ENCODE measurements around the gene NFATC2.

NFATC2 gene

GRCh38 chr20:51505566-51505965 is 37.0 kb downstream of the NFATC2 start:
- no peak for TF ChIP-seq TAF1 (IDR thresholded peaks at IDR 0.05; ENCODE audit: borderline replicate concordance, insufficient read depth, low read length)
- no peak for TF ChIP-seq REST (IDR thresholded peaks at IDR 0.05; ENCODE audit: insufficient read depth in 1 of 2, low read depth in 2 of 2, low read length in 2 of 2)
- TF ChIP-seq FOXP2 (optimal IDR thresholded peaks at IDR 0.05; ENCODE audit: borderline replicate concordance, extremely low read depth, extremely low read length, insufficient read depth) = no peak
- no peak for TF ChIP-seq SIN3A (IDR thresholded peaks at IDR 0.05; ENCODE audit: borderline replicate concordance, insufficient read depth, low read length)
- TF ChIP-seq POLR2AphosphoS5 (IDR thresholded peaks at IDR 0.05; ENCODE audit: low read depth, low read length) = no peak

GRCh38 chr20:51503376-51503775 is 39.1 kb downstream of the NFATC2 start:
- TF ChIP-seq TAF1 (IDR thresholded peaks at IDR 0.05; ENCODE audit: borderline replicate concordance, insufficient read depth, low read length) = no peak
- no peak for TF ChIP-seq POLR2AphosphoS5 (IDR thresholded peaks at IDR 0.05; ENCODE audit: low read depth, low read length)
- no peak for TF ChIP-seq REST (IDR thresholded peaks at IDR 0.05; ENCODE audit: insufficient read depth in 1 of 2, low read depth in 2 of 2, low read length in 2 of 2)
- TF ChIP-seq FOXP2 (optimal IDR thresholded peaks at IDR 0.05; ENCODE audit: borderline replicate concordance, extremely low read depth, extremely low read length, insufficient read depth) = no peak
- TF ChIP-seq SIN3A (IDR thresholded peaks at IDR 0.05; ENCODE audit: borderline replicate concordance, insufficient read depth, low read length) = no peak

GRCh38 chr20:51500936-51501335 is 41.6 kb downstream of the NFATC2 start:
- no peak for TF ChIP-seq POLR2AphosphoS5 (IDR thresholded peaks at IDR 0.05; ENCODE audit: low read depth, low read length)
- TF ChIP-seq REST (IDR thresholded peaks at IDR 0.05; ENCODE audit: insufficient read depth in 1 of 2, low read depth in 2 of 2, low read length in 2 of 2) = no peak
- TF ChIP-seq SIN3A (IDR thresholded peaks at IDR 0.05; ENCODE audit: borderline replicate concordance, insufficient read depth, low read length) = no peak
- TF ChIP-seq TAF1 (IDR thresholded peaks at IDR 0.05; ENCODE audit: borderline replicate concordance, insufficient read depth, low read length) = no peak
- no peak for TF ChIP-seq FOXP2 (optimal IDR thresholded peaks at IDR 0.05; ENCODE audit: borderline replicate concordance, extremely low read depth, extremely low read length, insufficient read depth)

- TF ChIP-seq SIN3A (IDR thresholded peaks at IDR 0.05; ENCODE audit: borderline replicate concordance, insufficient read depth, low read length) = no peak
- TF ChIP-seq REST (IDR thresholded peaks at IDR 0.05; ENCODE audit: insufficient read depth in 1 of 2, low read depth in 2 of 2, low read length in 2 of 2) = no peak
- no peak for TF ChIP-seq POLR2AphosphoS5 (IDR thresholded peaks at IDR 0.05; ENCODE audit: low read depth, low read length)
- no peak for TF ChIP-seq TAF1 (IDR thresholded peaks at IDR 0.05; ENCODE audit: borderline replicate concordance, insufficient read depth, low read length)
- TF ChIP-seq FOXP2 (optimal IDR thresholded peaks at IDR 0.05; ENCODE audit: borderline replicate concordance, extremely low read depth, extremely low read length, insufficient read depth) = no peak
These were observed 42.2 kb downstream of the NFATC2 start for GRCh38 chr20:51500311-51500710.

All from PFSK-1 (cell line).